Measurements from ENCODE around the gene ARHGAP4. TPM values are rescaled to one million over a fixed set of nuclear protein-coding genes. Genes with fewer than 3 reads are reported as not detected.

The ARHGAP4 gene
- polyA plus RNA-seq, 3 donors, result 51.5 to 508 (median 64.4) TPM

DNA sequence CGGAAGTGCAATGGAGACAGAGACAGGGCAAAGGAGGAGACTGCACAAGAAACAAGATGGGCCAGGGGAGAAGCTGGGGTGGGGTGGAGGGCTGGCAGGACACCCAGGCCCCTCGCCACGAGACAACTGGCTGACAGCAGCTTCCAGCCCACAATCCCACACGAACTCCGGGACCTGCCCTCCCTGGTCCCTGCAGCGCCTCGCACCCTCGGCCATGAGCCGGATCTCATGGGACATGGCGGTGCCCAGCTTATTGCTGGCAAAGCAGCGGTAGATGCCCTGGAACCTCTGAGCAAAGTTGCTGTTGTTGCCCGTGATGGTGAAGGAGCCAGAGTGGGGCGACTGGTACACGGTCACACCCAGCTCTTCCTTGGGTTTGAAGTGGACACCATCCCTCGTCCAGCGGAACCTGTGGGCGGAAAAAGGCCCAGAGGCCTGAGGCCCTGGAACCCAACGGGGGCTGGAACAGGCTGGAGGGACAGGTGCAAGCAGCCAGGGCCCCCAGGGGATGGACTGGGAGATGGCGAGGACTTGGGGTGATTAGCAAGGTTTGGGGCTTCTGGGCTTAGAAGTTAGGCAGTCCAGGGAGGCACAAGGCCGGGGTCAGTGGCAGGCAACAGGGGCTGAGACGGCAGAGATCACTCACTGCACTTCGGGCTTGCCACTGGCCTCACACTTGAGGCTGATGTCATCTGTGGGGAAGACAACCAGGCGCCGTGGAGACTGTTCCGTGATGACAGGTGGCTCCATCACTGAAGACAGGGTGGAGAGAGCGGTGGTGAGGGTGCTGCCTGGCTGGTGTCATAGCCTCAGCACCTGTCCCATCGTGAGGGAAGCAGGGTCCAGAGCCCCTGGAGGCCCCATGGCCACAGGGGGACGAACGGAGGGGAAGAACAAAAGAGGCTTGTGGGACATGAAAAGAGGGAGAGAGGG is 53.9 kb downstream of the ARHGAP4 start:
- H3K27ac ChIP-seq (ENCODE audit: low read depth in 1 of 2, low read length in 2 of 2), result no peak overlapping the region
- Mint-ChIP-seq H3K9me3 (peaks cover 0 to 7% (median 0%) of the 10 kb centered on the region in 7 donors), H3K4me3 (no peak overlapping the region), H3K36me3 (no peaks in the 10 kb centered on the region), H3K4me1 (no peaks in the 10 kb centered on the region), H3K27ac (no peak overlapping the region), H3K27me3 (ENCODE audit: low read depth in 3 of 3) (peaks cover 12 to 43% (median 35%) of the 10 kb centered on the region in 3 donors)
- H3K4me3 ChIP-seq (replicated peaks in 1 of 3; ENCODE audit: low read depth in 2 of 3, low read length in 3 of 3), result no peak overlapping the region
- intact Hi-C loops (cut with micrococcal nuclease), result no loop called here
- no peak for DNase-seq
- H3K4me2 ChIP-seq (replicated peaks; ENCODE audit: extremely low read depth, low read length, poor library complexity, severe bottlenecking), result no peak overlapping the region
- no peaks in the 10 kb centered on the region for H3K27me3 ChIP-seq (ENCODE audit: control insufficient read depth in 2 of 2, insufficient read depth in 2 of 2, low read length in 2 of 2)
- H3K9ac ChIP-seq (ENCODE audit: insufficient read depth, low read length, poor library complexity, severe bottlenecking), result no peak overlapping the region
- no peak overlapping the region for H2AFZ ChIP-seq (ENCODE audit: insufficient read depth, low read depth, low read length, poor library complexity, severe bottlenecking)
- no peaks in the 10 kb centered on the region for H3K36me3 ChIP-seq (replicated peaks in 1 of 2; ENCODE audit: control insufficient read depth in 1 of 2, insufficient read depth in 2 of 2, low read length in 2 of 2)
- H4K20me1 ChIP-seq (ENCODE audit: insufficient read depth, low read length), result no peaks in the 10 kb centered on the region
- H3K4me1 ChIP-seq (ENCODE audit: control insufficient read depth in 1 of 2, insufficient read depth in 2 of 2, low read length in 2 of 2), result no peaks in the 10 kb centered on the region
- no peaks in the 10 kb centered on the region for H3K9me3 ChIP-seq (replicated peaks in 1 of 2; ENCODE audit: control insufficient read depth in 1 of 2, insufficient read depth in 1 of 2, low read length in 2 of 2)
- no peak for TF ChIP-seq CTCF (IDR thresholded peaks at IDR 0.05)
- no peaks in the 10 kb centered on the region for H3K79me2 ChIP-seq (ENCODE audit: insufficient read depth, low read length)
- 84% methylated on average over 13 of the region's 29 CpGs for whole genome bisulfite sequencing (ENCODE audit: insufficient coverage)

GRCh38 chrX:153871451-153871850 is 54.6 kb downstream of the ARHGAP4 start:
- no CpG with 5 or more reads among the region's 6 CpGs for WGBS (ENCODE audit: insufficient coverage)
- no peak overlapping the region for H3K4me2 ChIP-seq (replicated peaks; ENCODE audit: extremely low read depth, low read length, poor library complexity, severe bottlenecking)

More at GRCh38 chrX:153871451-153871850, 54.6 kb downstream of the ARHGAP4 start:
- H3K27ac ChIP-seq (ENCODE audit: low read depth in 1 of 2, low read length in 2 of 2), result no peak overlapping the region
- no peaks in the 10 kb centered on the region for H3K4me1 ChIP-seq (ENCODE audit: control insufficient read depth in 1 of 2, insufficient read depth in 2 of 2, low read length in 2 of 2)
- H3K27me3 ChIP-seq (ENCODE audit: control insufficient read depth in 2 of 2, insufficient read depth in 2 of 2, low read length in 2 of 2), result no peaks in the 10 kb centered on the region
- H3K4me1 Mint-ChIP-seq, result no peaks in the 10 kb centered on the region
- H3K9me3 ChIP-seq (replicated peaks in 1 of 2; ENCODE audit: control insufficient read depth in 1 of 2, insufficient read depth in 1 of 2, low read length in 2 of 2), result no peaks in the 10 kb centered on the region
- intact Hi-C loops (cut with micrococcal nuclease), result no loop called here
- DNase-seq, result no peak
- H4K20me1 ChIP-seq (ENCODE audit: insufficient read depth, low read length), result no peaks in the 10 kb centered on the region
- H3K4me3 ChIP-seq (replicated peaks in 1 of 3; ENCODE audit: low read depth in 2 of 3, low read length in 3 of 3), result no peak overlapping the region
- H3K27me3 Mint-ChIP-seq (ENCODE audit: low read depth in 3 of 3), result peaks cover 12 to 47% (median 33%) of the 10 kb centered on the region in 3 donors
- no peaks in the 10 kb centered on the region for H3K79me2 ChIP-seq (ENCODE audit: insufficient read depth, low read length)
- no peaks in the 10 kb centered on the region for H3K36me3 Mint-ChIP-seq
- H3K27ac Mint-ChIP-seq, result no peak overlapping the region
- no peak overlapping the region for H2AFZ ChIP-seq (ENCODE audit: insufficient read depth, low read depth, low read length, poor library complexity, severe bottlenecking)
- no peak overlapping the region for H3K4me3 Mint-ChIP-seq
- no peak overlapping the region for H3K9ac ChIP-seq (ENCODE audit: insufficient read depth, low read length, poor library complexity, severe bottlenecking)
- H3K36me3 ChIP-seq (replicated peaks in 1 of 2; ENCODE audit: control insufficient read depth in 1 of 2, insufficient read depth in 2 of 2, low read length in 2 of 2), result no peaks in the 10 kb centered on the region
- no peak for TF ChIP-seq CTCF (IDR thresholded peaks at IDR 0.05)
- H3K9me3 Mint-ChIP-seq, result peaks cover 0 to 7% (median 0%) of the 10 kb centered on the region in 7 donors
